IPS-20b (cell line): ENCODE measurements around the gene RNF212.

Experiments used
- H3K27ac ChIP-seq: one replicate; pipeline ENCODE4 v1.5.1; 2013; ENCODE audit warnings: low read length
- H3K27me3 ChIP-seq: 2 replicates; pipeline ENCODE4 v1.6.1; 2013; ENCODE audit warnings: mild to moderate bottlenecking, low read length, inconsistent platforms; ENCODE audit not compliant: insufficient read depth
- H3K36me3 ChIP-seq: 2 replicates; pipeline ENCODE4 v1.6.1; 2013; ENCODE audit warnings: low read depth, mild to moderate bottlenecking, inconsistent platforms, low read length, moderate library complexity; ENCODE audit not compliant: insufficient read depth
- H3K4me1 ChIP-seq: 2 replicates; pipeline ENCODE4 v1.6.1; 2013; ENCODE audit warnings: mild to moderate bottlenecking, control low read depth, inconsistent platforms, low read length, moderate library complexity; ENCODE audit not compliant: insufficient read depth
- H3K4me3 ChIP-seq: 2 replicates; pipeline ENCODE4 v1.5.1; 2013; ENCODE audit warnings: mild to moderate bottlenecking, low read length, inconsistent platforms
- H3K9ac ChIP-seq: 2 replicates; pipeline ENCODE4 v1.6.1; 2013; ENCODE audit warnings: low read depth, mild to moderate bottlenecking, inconsistent platforms, low read length, moderate library complexity
- H3K9me3 ChIP-seq: 2 replicates; pipeline ENCODE4 v1.6.1; 2013; ENCODE audit warnings: mild to moderate bottlenecking, low read depth, low read length, inconsistent platforms; ENCODE audit not compliant: insufficient read depth

The RNF212 gene

DNA sequence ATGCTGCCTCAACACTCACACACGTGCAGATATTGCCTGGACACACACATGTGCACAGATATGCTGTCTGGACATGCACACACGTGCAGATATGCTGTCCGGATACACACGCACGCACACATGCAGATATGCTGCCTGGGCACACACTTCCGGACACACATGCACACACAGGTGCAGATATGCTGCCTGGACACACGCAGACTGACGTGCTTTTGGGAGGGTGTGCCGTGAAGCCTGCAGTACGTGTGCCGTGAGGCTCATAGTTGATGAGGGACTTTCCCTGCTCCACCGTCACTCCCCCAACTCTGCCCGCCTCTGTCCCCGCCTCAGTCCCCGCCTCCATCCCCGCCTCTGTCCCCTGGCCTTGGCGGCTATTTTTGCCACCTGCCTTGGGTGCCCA is 87.2 kb downstream of the RNF212 start:
- H3K27ac ChIP-seq = no peak overlapping the region

DNA sequence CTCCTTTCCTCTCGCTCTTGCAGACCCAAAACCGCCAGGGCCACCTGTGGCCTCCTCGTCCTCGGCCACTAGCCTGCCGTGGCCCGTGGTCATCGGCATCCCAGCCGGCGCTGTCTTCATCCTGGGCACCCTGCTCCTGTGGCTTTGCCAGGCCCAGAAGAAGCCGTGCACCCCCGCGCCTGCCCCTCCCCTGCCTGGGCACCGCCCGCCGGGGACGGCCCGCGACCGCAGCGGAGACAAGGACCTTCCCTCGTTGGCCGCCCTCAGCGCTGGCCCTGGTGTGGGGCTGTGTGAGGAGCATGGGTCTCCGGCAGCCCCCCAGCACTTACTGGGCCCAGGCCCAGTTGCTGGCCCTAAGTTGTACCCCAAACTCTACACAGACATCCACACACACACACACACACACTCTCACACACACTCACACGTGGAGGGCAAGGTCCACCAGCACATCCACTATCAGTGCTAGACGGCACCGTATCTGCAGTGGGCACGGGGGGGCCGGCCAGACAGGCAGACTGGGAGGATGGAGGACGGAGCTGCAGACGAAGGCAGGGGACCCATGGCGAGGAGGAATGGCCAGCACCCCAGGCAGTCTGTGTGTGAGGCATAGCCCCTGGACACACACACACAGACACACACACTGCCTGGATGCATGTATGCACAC is 88.3 kb downstream of the RNF212 start:
- Histone ChIP-seq H3K27ac (no peak overlapping the region), H3K4me3 (no peak overlapping the region), H3K27me3 (no peaks in the 10 kb centered on the region), H3K4me1 (no peaks in the 10 kb centered on the region), H3K36me3 (peaks cover 9% of the 10 kb centered on the region; the same call in 1 of the 2 replicates), H3K9me3 (no peaks in the 10 kb centered on the region), H3K9ac (no peak overlapping the region)

More for the DNA sequence above, 87.2 kb downstream of the RNF212 start:
- Histone ChIP-seq H3K36me3 (peaks cover 9% of the 10 kb centered on the region; the same call in 1 of the 2 replicates), H3K9me3 (no peaks in the 10 kb centered on the region), H3K9ac (no peak overlapping the region), H3K4me1 (no peaks in the 10 kb centered on the region), H3K4me3 (no peak overlapping the region), H3K27me3 (no peaks in the 10 kb centered on the region)

DNA sequence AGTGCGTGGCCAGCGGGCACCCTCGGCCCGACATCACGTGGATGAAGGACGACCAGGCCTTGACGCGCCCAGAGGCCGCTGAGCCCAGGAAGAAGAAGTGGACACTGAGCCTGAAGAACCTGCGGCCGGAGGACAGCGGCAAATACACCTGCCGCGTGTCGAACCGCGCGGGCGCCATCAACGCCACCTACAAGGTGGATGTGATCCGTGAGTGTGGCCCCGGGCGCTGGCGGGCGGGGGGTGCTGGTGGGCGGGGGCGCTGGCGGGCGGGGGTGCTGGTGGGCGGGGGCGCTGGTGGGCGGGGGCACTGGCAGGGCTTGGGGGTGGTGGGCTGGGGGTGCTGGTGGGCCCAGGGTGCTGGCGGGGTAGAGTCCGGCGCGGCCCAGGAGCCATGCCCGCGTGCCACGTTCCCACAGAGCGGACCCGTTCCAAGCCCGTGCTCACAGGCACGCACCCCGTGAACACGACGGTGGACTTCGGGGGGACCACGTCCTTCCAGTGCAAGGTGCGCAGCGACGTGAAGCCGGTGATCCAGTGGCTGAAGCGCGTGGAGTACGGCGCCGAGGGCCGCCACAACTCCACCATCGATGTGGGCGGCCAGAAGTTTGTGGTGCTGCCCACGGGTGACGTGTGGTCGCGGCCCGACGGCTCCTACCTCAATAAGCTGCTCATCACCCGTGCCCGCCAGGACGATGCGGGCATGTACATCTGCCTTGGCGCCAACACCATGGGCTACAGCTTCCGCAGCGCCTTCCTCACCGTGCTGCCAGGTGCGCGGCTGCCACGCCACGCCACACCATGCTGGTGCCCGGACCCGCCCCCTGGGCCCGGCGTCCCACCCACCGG is 89.2 kb downstream of the RNF212 start:
- Histone ChIP-seq H3K4me3 (no peak overlapping the region), H3K36me3 (peaks cover 9% of the 10 kb centered on the region; the same call in 1 of the 2 replicates), H3K9me3 (no peaks in the 10 kb centered on the region), H3K4me1 (no peaks in the 10 kb centered on the region), H3K9ac (no peak overlapping the region), H3K27ac (no peak overlapping the region), H3K27me3 (no peaks in the 10 kb centered on the region)

DNA sequence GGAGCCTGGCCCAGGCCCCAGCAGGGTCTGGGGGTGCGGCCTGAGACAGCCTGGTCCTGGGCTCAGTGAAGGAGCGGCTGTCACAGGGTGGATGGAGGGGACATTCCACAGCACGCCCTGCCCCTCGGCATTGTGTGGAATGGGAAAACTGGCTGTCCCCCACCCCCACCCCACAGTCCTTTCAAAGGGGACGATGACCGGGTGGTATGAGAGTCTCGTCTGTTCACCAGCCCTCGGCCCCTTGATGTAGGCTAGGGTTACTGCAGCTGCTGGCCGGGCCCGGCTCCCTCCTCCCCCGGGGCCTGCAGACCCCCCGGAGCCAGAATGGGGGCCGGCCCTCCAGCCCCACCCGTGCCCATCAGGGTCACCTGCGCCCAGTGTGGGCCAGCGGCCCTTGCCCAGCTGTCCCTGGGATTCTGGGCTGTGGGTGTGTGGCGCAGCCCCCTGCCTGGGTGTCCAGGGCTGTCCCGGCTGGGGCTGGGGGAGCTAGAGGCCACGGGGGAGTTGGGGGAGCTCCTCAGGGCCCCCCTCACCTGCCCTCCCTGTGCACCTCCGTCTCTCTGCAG is 90.2 kb downstream of the RNF212 start:
- H3K27ac ChIP-seq = no peak overlapping the region
- no peaks in the 10 kb centered on the region for H3K27me3 ChIP-seq
- H3K9me3 ChIP-seq = no peaks in the 10 kb centered on the region
- H3K9ac ChIP-seq = no peak overlapping the region
- H3K4me1 ChIP-seq = no peaks in the 10 kb centered on the region
- H3K36me3 ChIP-seq = peaks cover 9% of the 10 kb centered on the region; the same call in 1 of the 2 replicates
- H3K4me3 ChIP-seq = no peak overlapping the region

DNA sequence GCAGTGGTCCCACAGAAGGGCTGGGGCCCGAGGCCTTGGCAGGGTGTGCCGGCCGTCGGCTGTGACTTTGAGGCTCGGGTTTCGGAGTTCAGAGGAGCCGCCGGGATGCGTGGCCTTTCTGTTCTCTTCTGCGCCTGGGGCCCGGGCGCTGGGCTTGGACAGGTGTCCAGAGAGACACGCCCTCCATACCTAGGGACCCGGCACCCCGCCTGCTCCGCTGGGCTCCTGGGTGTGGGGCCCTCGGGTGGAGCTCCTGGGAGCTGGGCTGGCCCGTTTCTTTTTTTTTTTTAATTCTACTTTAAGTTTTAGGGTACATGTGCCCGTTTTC is 90.7 kb downstream of the RNF212 start:
- Histone ChIP-seq H3K36me3 (peaks cover 9% of the 10 kb centered on the region; the same call in 1 of the 2 replicates), H3K9ac (no peak overlapping the region), H3K27ac (no peak overlapping the region), H3K9me3 (no peaks in the 10 kb centered on the region), H3K4me3 (no peak overlapping the region), H3K27me3 (no peaks in the 10 kb centered on the region), H3K4me1 (no peaks in the 10 kb centered on the region)

DNA sequence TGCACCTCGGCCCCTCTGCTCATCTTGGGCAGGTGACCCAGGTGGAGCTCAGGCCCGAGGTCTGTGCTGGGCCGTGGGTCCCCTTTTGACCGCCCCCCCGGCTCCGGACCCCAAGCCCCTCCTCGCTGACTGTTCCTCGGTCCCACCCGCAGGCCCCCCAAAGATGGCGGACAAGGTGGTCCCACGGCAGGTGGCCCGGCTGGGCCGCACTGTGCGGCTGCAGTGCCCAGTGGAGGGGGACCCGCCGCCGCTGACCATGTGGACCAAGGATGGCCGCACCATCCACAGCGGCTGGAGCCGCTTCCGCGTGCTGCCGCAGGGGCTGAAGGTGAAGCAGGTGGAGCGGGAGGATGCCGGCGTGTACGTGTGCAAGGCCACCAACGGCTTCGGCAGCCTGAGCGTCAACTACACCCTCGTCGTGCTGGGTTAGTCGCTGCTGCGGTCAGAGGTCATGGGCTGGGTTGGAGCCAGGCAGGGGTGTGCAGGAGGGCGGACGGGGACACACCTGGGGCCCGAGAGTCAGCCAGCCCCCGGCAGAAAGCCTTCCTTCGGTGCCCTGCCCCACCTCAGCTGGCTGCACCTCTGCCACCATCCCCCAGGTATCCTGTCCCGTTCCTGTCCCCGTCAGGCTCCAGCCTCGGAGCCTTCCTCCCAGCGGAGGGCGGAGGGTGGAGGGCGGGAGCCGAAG is 91.2 kb downstream of the RNF212 start:
- no peaks in the 10 kb centered on the region for H3K9me3 ChIP-seq
- no peak overlapping the region for H3K4me3 ChIP-seq
- H3K4me1 ChIP-seq = no peaks in the 10 kb centered on the region
- H3K27ac ChIP-seq = no peak overlapping the region
- H3K36me3 ChIP-seq = peaks cover 9% of the 10 kb centered on the region; the same call in 1 of the 2 replicates
- no peak overlapping the region for H3K9ac ChIP-seq
- H3K27me3 ChIP-seq = no peaks in the 10 kb centered on the region; the same call in 1 of the 2 replicates
